Left renal cortex interstitium (tissue), 4 donors: ENCODE results near the gene RPLP1. TPM values are rescaled to one million over a fixed set of nuclear protein-coding genes. Genes with fewer than 3 reads are reported as not detected.
"Not testable (repeated sequence)": the region's sequence is repeated elsewhere in the genome, so short reads cannot be mapped to it uniquely, and the experiment has no call there.

Source experiments
- DNase-seq, 4 donors: peaks; one replicate each; pipeline ENCODE4 v3.0.0-alpha.2; 2013; ENCODE audit warnings: low read depth in 4 of 4, low spot score in 2 of 4, missing footprints in 1 of 4
- polyA plus RNA-seq, 4 donors: library from polyadenylated mRNA; unstranded; fragments of 120-200 nt; gene quantifications; one replicate each; pipeline ENCODE4 v1.2.1, GENCODE V29; 2013; ENCODE audit not compliant: insufficient read length in 4 of 4

Gene RPLP1
- polyA plus RNA-seq, 4 donors = 1,373 to 2,111 (median 1,632) TPM

- DNase-seq = no peak
Measured at GRCh38 chr15:69435985-69436384, 16.6 kb upstream of the RPLP1 start.

- DNase-seq = no peak
Measured at GRCh38 chr15:69436951-69437350, 15.7 kb upstream of the RPLP1 start.

DNA sequence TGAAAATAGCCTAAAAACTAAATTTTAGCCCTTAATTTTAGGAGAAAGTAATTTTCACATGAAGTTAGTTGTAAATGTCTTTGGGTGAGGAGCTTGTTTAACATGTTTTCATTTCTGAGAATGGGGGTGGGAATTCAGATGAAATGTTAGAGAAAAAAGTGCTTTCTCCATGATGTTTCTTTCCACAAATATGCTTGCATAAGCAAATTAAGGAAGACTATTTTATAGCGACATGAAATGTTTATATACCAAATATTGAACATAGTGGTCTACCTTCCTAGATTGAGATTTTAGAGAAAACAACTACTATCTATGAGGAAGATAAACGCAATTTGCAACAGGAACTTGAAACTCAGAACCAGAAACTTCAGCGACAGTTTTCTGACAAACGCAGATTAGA, 13.0 kb upstream of the RPLP1 start:
- DNase-seq = no peak

GRCh38 chr15:69443032-69443611, 9.5 kb upstream of the RPLP1 start:
- DNase-seq = no peak

DNA sequence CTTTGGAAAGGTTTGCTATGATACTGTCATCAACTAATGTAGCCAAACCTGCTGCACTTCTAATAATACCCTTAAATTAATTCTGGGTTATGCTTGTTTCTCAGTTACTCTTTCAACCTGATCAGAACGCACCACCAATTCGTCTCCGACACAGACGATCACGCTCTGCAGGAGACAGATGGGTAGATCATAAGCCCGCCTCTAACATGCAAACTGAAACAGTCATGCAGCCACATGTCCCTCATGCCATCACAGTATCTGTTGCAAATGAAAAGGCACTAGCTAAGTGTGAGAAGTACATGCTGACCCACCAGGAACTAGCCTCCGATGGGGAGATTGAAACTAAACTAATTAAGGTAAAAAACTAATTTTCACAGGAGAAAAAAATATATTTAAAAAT, 7.9 kb upstream of the RPLP1 start:
- no peak for DNase-seq

DNA sequence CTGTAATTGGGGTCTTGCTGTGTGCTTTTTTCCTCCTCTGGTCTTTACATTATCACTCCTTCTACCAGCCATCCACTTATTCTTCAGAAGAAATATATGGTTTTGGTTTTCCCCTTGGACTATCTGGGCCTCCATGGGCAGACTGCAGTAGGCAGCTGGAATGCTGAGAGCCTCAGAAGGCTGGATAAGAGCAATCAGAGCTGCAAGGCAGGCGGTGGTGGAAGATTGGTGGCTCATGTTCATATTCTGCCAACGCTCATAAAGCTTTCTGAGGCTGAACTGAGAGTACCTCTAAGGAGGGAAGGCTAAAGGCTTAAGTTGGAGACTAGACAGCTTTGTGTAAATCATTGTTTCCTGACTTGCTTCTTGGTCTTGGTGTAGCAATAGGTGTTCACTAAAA, 5.7 kb upstream of the RPLP1 start:
- no peak for DNase-seq

GRCh38 chr15:69450221-69450620, 2.4 kb upstream of the RPLP1 start:
- DNase-seq = not testable (repeated sequence)

GRCh38 chr15:69450968-69451695, 1.5 kb upstream of the RPLP1 start:
- DNase-seq = no peak

DNA sequence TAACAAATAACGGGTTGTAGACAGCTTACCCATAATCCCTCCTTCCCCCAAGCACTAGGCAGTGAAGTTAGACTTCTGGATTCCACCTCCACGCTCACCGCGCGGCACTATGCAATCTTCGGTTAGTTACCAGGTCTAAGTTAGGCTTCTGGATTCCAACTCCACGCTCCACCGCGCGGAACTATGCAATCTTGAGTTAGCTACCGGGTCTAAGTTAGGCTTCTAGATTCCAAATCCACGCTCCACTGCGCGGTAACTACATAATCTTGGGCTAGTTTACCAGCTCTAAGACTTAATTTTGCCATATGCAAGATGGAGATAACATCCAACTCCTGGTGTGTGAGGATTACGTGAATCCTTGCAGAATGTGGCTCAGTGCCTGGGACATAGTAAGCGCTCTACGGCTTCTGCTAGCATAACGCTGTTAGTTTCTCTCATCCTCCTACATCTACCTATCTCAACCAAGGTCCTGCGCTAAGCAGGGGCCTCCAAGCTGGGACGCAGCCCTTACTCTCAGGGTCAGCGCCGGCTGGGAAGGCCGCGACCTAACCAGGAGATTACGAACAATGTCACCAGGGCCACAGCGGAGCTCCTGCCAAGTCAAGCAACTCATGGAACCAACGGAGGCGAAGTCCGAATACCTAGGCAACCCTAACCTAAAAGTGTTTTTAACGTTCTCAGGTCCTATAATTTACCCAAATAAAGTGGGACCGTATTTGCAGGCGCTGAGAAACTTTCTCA, 497 bp upstream of the RPLP1 start:
- no peak for DNase-seq

DNA sequence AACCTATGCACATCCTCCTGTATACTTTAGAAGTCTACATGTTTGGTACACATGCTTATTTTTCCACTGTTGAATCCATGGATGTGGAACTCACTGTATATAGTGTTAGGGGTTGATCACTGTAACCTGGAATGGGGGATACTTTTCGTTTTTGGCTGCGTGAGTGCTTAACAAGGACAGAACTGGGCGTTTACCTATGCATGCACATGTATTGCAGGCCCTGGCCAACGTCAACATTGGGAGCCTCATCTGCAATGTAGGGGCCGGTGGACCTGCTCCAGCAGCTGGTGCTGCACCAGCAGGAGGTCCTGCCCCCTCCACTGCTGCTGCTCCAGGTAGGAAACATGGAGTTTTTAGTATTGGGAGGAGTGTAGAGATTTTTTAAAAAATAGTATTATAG, 2.3 kb downstream of the RPLP1 start:
- DNase-seq = no peak

- no peak for DNase-seq
Measured at GRCh38 chr15:69456208-69457166, 3.9 kb downstream of the RPLP1 start.

- DNase-seq = no peak
Measured at GRCh38 chr15:69457304-69458280, 5.0 kb downstream of the RPLP1 start.

DNA sequence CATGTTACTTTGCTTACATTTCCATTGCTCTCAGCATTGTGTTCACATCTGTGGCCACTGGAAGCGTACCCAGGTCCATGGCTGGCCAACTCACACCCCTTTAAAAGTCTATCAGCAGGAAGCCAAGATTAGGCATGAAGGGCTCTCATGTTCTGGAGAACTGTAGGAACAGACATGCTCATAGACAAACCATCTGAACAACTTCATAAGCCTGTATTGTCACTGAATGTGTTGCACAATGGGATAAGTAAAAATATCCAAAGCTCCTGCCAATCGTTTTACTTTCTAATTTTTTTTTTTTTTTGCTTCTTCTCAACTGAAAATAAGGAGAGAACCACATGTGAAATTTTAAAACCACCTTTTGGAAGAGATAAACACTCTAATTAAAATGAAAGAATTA, 6.4 kb downstream of the RPLP1 start:
- DNase-seq = no peak

DNA sequence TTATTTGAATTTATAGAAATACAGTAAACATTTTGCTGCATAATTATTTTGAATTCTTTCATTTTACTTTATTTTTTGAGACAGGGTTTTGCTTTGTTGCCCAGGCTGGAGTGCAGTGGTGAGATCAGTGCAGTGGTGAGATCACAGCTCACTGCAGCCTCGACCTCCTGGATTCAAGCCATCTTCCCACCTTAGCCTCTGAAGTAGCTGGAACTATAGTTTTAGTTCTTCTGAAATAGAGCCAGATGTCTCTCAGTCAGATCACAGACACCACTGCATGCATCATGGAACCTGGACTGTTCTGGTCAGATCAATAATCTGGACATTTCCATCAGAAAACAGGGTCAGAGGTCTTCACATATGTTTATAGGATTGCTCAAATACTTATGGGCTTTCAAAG, 7.9 kb downstream of the RPLP1 start:
- DNase-seq = no peak

DNA sequence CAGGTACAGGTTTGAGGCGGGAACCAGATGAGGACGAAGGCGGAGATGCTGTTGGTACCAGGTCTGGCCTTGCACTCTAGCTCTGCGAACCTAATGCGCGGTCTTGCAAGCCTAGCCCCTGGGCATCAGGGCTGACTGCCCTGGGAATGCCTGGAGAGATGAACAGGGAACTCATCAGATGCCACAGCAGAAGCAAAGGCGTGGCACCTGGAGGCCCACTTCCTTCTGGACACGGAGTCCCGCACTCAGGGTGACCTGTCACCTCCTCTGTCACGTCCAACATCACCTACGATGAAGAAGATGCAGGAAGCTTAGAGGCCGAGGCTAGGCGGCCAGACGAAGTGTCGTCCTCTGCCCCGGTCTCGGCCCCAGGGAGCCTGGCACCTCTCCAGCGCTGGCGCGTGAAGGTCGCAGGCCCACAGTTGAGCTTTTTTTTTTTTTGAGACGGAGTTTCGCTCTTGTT, 9.4 kb downstream of the RPLP1 start:
- no peak for DNase-seq

DNA sequence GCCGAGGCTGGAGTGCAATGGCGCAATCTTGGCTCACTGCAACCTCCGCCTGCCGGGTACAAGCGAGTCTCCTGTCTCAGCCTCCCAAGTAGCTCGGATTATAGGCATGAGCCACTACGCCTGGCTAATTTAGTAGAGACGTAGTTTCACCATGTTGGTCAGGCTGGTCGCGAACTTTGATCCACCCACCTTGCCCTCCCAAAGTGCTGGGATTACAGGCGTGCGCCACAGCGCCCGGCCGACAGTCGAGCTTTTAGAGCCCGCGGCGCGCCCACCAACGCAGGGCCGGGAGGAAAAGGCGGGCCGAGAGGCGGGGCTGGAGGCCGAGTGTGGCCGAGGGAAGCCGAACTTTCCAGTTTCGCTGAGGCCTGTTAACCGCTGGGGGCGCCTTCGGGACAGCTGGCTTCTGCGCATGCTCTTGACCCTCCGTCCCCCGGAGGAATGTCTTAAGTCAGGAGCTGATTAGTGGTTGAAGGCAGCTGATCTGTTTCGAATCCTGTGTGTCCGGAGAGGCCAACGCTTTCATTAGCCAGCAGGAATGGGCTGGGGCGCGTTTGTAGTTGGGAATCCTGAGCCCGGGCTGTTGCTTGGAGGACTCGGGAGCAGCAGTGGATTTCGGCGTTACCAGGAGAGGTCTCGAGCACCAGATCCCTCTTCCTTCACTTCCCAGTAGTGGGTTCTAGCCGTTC, 10.0 kb downstream of the RPLP1 start:
- peak; percentile 94 to 98 (median 96) for DNase-seq

DNA sequence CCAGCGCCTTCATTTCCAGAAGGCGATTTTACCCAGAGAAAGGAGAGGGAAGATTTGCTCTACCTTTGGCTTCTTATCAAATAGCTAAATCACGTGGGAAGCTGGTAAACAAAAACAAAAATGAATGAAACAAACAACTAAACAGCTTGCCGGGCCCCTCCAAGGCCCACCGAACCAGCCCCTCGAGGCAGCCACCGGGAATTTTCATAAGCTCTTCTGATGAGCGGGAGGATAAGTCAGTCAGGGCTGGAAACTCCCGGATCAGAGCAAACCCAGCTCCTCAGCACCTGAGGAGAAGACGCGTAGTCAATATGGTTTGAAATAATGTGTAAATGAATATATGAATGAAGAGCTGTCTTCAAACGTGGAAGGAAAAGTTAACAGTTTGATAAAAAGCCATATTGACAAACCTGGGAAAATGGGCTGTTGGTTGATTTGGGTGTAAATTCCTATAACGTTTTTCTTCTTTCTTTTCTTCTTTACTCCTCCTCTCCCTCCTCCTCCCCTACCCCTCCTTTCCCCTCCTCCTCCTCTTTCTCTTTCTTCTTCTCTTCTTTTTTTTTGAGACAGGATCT, 10.7 kb downstream of the RPLP1 start:
- no peak for DNase-seq

DNA sequence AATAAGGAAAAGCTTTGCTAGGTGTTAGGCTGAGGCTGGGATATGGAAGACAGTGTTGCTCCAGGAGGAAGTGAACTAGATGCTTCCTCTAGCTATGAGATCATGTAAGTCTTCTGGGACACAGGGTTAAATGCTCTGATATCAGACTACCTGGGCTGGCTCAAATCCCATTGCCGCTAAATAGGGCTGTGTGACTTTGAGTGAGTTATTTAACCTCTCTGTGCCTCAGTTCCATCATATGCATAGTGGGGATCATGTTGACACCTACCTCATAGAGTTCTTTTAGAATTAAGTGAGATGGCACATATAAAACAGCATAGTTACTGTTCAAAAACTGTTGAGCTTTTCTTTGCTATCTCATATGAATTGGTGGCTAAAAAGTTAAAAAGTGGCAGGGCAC, 12.6 kb downstream of the RPLP1 start:
- no peak for DNase-seq

DNA sequence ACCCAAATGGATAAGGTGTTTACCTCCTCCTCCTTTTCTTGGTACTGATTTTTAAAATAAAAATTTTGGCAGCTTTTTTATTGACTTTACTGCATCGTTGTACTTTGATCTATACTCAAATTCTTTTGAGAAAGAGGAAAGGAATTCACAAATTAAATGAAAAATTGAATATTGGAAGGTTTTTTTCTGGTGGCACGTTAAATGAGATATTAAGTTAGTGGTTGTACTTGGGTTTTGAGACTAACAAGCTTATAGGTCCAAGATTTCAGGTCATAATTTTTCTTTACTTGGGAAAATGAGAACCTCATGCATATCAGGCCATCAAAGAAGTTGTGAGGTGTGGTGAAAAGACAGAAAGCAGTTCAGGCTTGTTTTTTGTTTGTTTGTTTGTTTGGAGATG, 14.1 kb downstream of the RPLP1 start:
- no peak for DNase-seq
